Adrenal gland (tissue), 5 donors: ENCODE data around the gene GALNT6.

ENCODE experiments used
- CTCF ChIP-seq, 6 experiments: fragments of 450-650 bp in 4 of 6; fragments of 200-600 bp in 2 of 6; sonication (generic) in 1 of 6; IDR thresholded peaks; 1 replicate in 5 of 6; 2 replicates in 1 of 6; pipeline versions ENCODE4 v1.5.1 to v1.8.0; 2016 to 2021; ENCODE audit warnings: antibody characterized with exemption in 6 of 6, mild to moderate bottlenecking in 2 of 6, moderate library complexity in 1 of 6
- POLR2A ChIP-seq, 2 donors: fragments of 450-650 bp; IDR thresholded peaks; one replicate each; pipeline ENCODE4 v1.6.1; 2017; ENCODE audit warnings: antibody characterized with exemption in 2 of 2, mild to moderate bottlenecking in 2 of 2, moderate library complexity in 1 of 2
- donor health status: DM: no; HTN: no; CAD: no.

DNA sequence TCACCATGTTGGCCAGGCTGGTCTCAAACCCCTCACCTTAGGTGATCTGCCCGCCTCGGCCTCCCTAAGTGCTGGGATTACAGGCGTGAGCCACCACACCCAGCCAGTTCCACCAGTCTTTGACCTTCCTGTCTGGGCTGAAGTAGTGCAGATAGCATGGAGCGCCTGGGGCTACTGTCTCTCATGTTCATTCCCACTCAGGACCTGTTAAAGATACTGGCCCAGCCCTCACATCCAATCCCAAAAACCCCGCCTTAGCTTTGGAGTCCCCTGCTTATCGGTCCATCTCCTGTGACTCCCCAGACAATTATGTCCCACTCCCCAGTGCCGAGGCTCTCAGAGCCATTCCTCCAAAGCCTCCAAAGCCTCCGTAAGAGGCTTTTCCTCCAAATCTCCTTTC is 32.7 kb downstream of the GALNT6 start:
- TF ChIP-seq CTCF (IDR thresholded peaks at IDR 0.05) (no peak), POLR2A (IDR thresholded peaks at IDR 0.05) (no peak)
